Activated naive CD4-positive, alpha-beta T cell treated with anti-CD3 and anti-CD28 coated beads, Interleukin-2, amount 50 U/mL, for 72 hours (primary cell): ENCODE measurements around the gene GCM1. TPM values are rescaled to one million over a fixed set of nuclear protein-coding genes. Genes with fewer than 3 reads are reported as not detected.

ENCODE experiments used
- ATAC-seq, 2 donors: fragments of 150-1000 bp; cut with Tn5 transposase; 2 replicates each; pipeline ENCODE4 v1.10.0; 2021; ENCODE audit warnings: mild to moderate bottlenecking in 2 of 2, moderate library complexity in 2 of 2
- DNase-seq, 2 donors: peaks; one replicate each; pipeline ENCODE4 v3.0.0; 2021 to 2022; ENCODE audit warnings: low spot score in 2 of 2
- H3K27ac Mint-ChIP-seq, 2 donors: one replicate each; pipeline ENCODE4 v1.8.0; 2022; ENCODE audit warnings: mild to moderate bottlenecking in 2 of 2, mixed read lengths in 2 of 2
- H3K36me3 Mint-ChIP-seq, 2 donors: one replicate each; pipeline ENCODE4 v1.8.0; 2022; ENCODE audit warnings: mixed read lengths in 2 of 2
- H3K9me3 Mint-ChIP-seq, 2 donors: one replicate each; pipeline ENCODE4 v1.8.0; 2022; ENCODE audit warnings: mixed read lengths in 2 of 2
- total RNA-seq, 2 donors: library from RNA; stranded (reverse); gene quantifications; one replicate each; pipeline ENCODE4 v1.2.3, GENCODE V29; 2022

GCM1 gene
- total RNA-seq, 2 donors from 2014 or later = 0.07 TPM; not detected in 1

DNA sequence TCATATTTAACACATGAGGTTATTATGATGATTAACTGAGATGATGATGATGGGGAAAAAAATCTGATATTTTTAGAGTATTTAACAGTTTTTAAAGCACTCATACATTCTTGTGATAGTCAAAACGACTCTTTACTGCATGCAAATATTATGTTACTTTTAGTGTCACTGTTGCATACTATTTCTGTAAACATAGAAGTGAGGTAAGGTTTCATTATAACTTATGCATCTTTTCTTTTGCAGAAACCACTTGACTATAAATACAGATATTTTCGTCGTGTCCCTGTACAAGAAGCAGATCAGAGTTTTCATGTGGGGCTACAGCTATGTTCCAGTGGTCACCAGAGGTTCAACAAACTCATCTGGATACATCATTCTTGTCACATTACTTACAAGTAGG lies 53.4 kb downstream of the GCM1 start:
- no peaks in the 10 kb centered on the region for H3K9me3 Mint-ChIP-seq
- no peak overlapping the region for H3K27ac Mint-ChIP-seq
- ATAC-seq = no peak
- no peaks in the 10 kb centered on the region for H3K36me3 Mint-ChIP-seq
- no peak for DNase-seq

GRCh38 chr6:53090576-53090975 lies 58.1 kb downstream of the GCM1 start:
- Mint-ChIP-seq H3K27ac (no peak overlapping the region), H3K9me3 (no peaks in the 10 kb centered on the region), H3K36me3 (peaks cover 0 to 5% of the 10 kb centered on the region in 2 donors)
- DNase-seq = no peak
- no peak for ATAC-seq

GRCh38 chr6:53089948-53090347 lies 58.7 kb downstream of the GCM1 start:
- Mint-ChIP-seq H3K9me3 (no peaks in the 10 kb centered on the region), H3K36me3 (peaks cover 0 to 5% of the 10 kb centered on the region in 2 donors), H3K27ac (no peak overlapping the region)
- ATAC-seq (no peak), DNase-seq (no peak)

- H3K27ac Mint-ChIP-seq = peak overlapping the region in 1 of 2 donors; percentile 68
- no peaks in the 10 kb centered on the region for H3K9me3 Mint-ChIP-seq
- DNase-seq (no peak), ATAC-seq (no peak)
- H3K36me3 Mint-ChIP-seq = peaks cover 6 to 9% of the 10 kb centered on the region in 2 donors
These were observed 62.3 kb downstream of the GCM1 start for GRCh38 chr6:53086302-53086701.

GRCh38 chr6:53080813-53081212 lies 67.8 kb downstream of the GCM1 start:
- ATAC-seq (no peak), DNase-seq (no peak)
- Mint-ChIP-seq H3K9me3 (no peaks in the 10 kb centered on the region), H3K36me3 (peaks cover 4 to 6% of the 10 kb centered on the region in 2 donors), H3K27ac (no peak overlapping the region)

Other genes starting within 250 kb of the GCM1 start
- not detected for gene GSTA3, start 239.1 kb downstream of the GCM1 start, total RNA-seq
- 1 to 10 TPM; 3.0 to 7.9 TPM for gene GSTA4, start 153.6 kb downstream of the GCM1 start, total RNA-seq
- gene CILK1, start 87.0 kb downstream of the GCM1 start, total RNA-seq = 1 to 10 TPM; 2.6 to 6.8 TPM
- 10 to 100 TPM; 33.3 to 55.5 TPM for gene FBXO9, start 83.4 kb downstream of the GCM1 start, total RNA-seq
- gene ELOVL5, start 200.1 kb upstream of the GCM1 start, total RNA-seq = 100 to 1,000 TPM in 1 of 2 donors, 10 to 100 TPM in 1; 84.6 to 134 TPM